GM18870 (cell line): ENCODE results near the gene PSMA8.
"Not testable (repeated sequence)": the region's sequence is repeated elsewhere in the genome, so short reads cannot be mapped to it uniquely, and the experiment has no call there.

ENCODE experiments used
- ATAC-seq: cut with Tn5 transposase; IDR thresholded peaks from one replicate; pipeline ENCODE4 v1.9.1; 2021; ENCODE audit warnings: moderate library complexity; ENCODE audit not compliant: unreplicated experiment

PSMA8 gene

DNA sequence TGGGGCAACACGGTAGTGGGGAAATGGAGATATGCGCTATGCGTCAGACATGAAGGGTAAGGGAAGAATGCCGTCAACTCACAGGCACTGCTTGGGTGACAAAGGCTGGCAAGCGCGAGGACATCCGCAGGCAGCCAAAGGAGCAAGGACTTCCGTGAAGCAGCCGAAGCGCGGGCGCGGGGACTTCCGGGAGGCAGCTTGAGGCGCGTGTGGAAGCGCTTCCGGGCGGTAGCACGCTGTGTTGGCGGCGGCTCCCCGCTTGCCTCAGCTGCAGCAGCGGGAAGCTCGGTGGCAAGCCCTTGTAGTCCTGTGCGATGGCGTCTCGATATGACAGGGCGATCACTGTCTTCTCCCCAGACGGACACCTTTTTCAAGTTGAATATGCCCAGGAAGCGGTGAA, at the start of gene PSMA8:
TSS of gene PSMA8 (plus strand) at position 218 of the 400 bp plus-strand sequence. CDS start at position 315, 97 bp downstream.
- ATAC-seq = no peak

GRCh38 chr18:26085056-26085455, 48.6 kb upstream of the PSMA8 start:
- no peak for ATAC-seq

GRCh38 chr18:26086959-26087358, 46.7 kb upstream of the PSMA8 start:
- no peak for ATAC-seq

DNA sequence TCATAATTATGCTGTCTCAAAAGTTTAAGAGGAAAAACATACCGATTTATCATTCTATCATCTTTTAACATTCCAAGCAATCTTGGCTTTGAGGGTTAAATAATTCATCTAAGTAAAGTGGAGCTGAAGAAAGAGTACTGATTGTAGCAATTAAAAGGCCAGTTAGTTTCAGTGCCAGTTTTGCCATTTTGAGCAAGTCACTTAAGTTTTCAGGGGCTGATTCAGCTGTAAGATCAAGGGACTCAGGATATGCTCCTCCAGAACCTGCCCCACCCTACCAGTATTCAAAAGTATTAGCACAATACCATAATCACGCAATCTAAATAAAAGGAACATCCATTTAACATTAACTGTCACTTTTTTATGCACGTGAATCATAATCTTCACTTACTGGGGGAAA, 45.2 kb upstream of the PSMA8 start:
- ATAC-seq = no peak

DNA sequence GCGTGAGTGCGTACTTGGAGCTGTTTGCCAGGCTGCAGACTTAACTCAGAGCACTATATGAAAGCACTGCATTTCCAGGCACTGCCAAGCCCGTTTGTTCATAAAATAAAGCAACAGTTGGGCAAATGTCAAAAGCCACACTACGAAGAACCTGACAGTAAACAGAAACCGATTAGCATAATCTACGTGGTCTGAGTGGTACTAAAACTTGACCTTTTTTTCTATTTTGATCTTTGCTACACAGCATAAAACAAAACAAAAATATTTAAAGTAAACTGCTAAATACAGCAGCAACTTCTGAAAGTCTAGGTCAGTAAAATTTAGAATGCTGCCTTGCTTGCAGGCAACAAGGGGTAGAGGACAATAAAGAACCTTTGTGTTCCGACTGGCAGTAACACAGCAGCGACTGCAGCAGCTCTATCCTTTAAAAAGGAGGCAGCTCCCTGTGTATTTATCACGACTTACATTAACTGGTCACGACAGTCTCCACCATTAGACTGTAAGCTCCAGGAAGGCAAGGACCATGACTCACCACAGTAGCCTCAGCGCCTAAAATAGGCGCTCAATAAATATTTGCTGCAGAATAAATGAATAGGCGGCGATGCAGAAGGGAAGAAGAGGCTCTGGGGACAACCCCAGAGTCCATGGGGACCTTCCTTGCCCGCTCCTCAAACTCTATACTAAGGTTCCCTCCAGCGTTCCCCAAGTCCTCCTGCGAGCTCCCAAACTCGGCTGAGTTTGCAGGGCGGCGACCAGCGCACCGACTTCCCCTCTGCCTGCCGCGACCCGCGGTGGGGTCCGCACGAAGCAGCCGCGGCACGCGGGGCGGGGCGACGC, 44.2 kb upstream of the PSMA8 start:
- peak; percentile 8 for ATAC-seq

- peak; percentile 62 for ATAC-seq
Observed at GRCh38 chr18:26090130-26091046, 43.3 kb upstream of the PSMA8 start, which contains the start of gene SS18. TSS of gene SS18 (minus strand) at chr18:26090613. CDS start at chr18:26090569, 44 bp downstream.

- ATAC-seq = peak; percentile 42
Observed at GRCh38 chr18:26091047-26091630, 42.5 kb upstream of the PSMA8 start.

DNA sequence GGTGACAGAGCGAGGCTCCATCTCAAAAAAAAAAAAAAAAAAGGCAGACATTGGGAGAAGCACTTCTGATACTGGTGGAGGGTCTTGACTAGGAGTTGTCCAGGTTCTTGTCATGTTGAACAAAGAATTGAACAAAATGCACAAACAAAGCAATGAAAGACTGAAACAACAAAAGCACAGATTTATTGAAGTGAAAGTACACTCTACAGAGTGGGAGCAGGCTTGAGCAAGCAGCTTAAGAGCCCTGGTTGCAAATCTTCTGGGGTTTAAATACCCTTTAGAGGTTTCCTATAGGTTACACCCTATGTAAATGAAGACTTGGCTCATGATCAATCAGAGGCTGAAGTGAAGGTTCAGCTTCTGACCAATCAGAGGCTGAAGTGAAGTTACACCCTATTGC, 36.8 kb upstream of the PSMA8 start:
- ATAC-seq = no peak

- no peak for ATAC-seq
Observed at GRCh38 chr18:26097563-26097962, 36.1 kb upstream of the PSMA8 start.

GRCh38 chr18:26103579-26103978, 30.1 kb upstream of the PSMA8 start:
- ATAC-seq = no peak

DNA sequence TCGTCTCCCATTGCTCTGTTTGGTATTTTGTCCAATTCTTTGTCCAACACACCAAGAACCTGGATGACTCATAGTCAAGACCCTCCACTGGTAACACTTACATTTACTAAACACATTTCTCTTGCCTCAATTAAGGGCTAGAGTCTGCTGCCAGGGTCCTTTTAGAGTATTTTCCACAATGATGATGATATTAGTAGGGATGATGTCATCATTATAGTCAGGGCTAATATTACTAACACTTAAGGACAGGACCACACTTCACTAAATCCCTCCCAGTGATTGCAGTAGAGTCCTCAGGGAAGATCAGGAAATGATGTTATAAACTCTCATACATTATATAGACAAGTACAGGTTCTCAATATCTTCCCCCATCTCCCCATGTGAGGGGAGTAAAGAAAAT, 29.6 kb upstream of the PSMA8 start:
- ATAC-seq = no peak

GRCh38 chr18:26119246-26119645, 14.4 kb upstream of the PSMA8 start:
- no peak for ATAC-seq

GRCh38 chr18:26121476-26121875, 12.2 kb upstream of the PSMA8 start:
- no peak for ATAC-seq

DNA sequence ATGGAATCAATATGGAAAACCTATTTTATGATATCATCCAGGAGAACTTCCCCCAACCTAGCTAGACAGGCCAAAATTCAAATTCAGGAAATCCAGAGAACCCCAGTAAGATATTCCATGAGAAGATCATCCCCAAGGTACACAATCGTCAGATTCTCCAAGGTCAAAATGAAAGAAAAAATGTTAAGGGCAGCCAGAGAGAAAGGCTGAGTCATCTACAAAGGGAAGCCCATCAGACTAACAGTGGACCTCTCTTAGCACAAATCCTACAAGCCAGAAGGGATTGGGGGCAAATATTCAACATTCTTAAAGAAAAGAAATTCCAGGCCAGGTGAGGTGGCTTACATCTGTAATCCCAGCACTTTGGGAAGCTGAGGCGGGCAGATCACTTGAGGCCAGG, 11.7 kb upstream of the PSMA8 start:
- not testable (repeated sequence) for ATAC-seq

- no peak for ATAC-seq
Observed at GRCh38 chr18:26127786-26128185, 5.9 kb upstream of the PSMA8 start.

GRCh38 chr18:26128192-26128591, 5.5 kb upstream of the PSMA8 start:
- ATAC-seq = not testable (repeated sequence)

DNA sequence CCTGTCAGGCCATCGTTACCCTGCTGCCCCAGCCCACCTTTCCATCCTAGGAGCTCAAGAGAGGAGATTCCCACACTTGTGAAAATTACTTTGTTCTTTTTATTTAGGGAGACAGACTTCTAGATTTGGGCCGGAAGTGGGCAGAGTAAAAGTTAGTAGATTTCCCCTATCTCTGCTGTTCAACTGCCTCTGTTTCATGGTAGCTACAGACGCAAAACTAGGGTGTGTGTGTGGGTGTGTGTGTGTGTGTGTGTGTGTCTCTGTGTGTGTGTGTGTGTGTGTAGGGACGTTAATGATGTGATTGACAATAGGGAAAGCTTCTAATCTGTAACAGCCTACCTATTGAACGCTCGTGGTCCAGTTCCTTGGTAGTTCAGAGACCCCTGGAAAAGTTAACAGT, 438 bp downstream of the PSMA8 start:
- no peak for ATAC-seq

DNA sequence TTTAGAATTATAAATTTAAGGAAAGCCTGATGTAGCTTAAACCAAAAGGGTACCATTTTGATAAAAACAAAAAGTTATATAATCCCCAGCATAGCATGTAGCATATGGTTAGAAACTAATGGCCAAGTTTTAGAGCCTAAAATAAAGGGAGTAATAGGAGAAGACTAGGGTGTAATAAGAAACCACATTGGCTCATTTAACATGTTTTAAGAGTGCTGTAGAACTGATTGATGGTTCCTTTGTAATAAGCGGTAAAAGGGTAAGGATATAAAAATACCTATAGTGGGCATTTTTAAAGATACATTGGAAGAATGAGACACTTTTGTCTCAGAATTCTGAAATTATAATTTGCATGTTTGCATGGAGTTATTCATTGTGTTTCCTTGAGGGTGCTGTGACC, 1.9 kb downstream of the PSMA8 start:
- ATAC-seq = no peak

DNA sequence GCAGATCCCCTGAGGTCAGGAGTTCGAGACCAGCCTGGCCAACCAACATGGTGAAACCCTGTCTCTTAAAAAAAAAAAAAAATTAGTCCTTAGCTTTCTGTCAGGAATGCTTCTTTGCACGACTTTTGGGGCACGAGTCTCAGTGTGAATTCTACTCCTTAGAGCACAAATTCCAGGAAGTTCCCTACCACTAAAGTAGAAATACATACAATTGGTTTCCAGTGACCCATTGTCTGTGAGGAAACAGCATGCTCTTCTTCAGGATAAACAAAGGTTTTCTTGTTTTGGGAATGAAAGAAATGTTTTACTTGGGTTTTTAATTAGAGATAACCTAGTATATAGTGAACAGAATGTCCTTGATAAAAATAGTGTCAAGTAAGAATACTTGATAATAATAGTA, 23.7 kb downstream of the PSMA8 start:
- no peak for ATAC-seq

- ATAC-seq = no peak
Observed at GRCh38 chr18:26159353-26159752, 25.7 kb downstream of the PSMA8 start.

DNA sequence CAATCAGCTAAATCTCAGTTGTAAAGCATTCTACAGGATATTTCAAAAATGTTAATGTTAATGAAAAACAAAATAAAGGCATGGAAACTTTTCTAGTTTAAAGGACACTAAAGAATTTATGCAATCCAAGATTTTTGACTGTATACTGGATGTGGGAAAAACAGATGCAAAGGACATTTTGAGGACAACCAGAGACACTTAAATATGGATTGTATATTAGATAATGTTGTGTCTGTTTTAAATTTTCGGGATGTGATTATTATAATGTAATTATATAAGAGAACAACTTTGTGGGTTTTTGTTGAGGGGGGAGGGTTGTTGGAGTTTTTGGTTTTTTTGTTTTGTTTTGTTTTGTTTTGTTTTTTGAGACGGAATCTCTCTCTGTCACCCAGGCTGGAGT, 30.9 kb downstream of the PSMA8 start:
- ATAC-seq = no peak
